Measurements from ENCODE around the gene C1orf52. TPM values are rescaled to one million over a fixed set of nuclear protein-coding genes. Genes with fewer than 3 reads are reported as not detected.

The C1orf52 gene
- 35.6 and 55.3 TPM in 2 replicates for total RNA-seq (2014; rRNA removed; shearing (Covaris generic))
- total RNA-seq (2022), result 33.0 and 37.4 TPM in 2 replicates
- Bru-seq, nascent RNA, result percentile 92 among the genes with signal in this experiment
- BruChase-seq, experiment 1, labeled RNA remaining after a 6-hour chase, result percentile 82 among the genes with signal in this experiment
- BruChase-seq, experiment 2, labeled RNA remaining after a 2-hour chase, result percentile 90 among the genes with signal in this experiment
- long read RNA-seq, transcript C1orf52-201 (4 exons, 3,391 nt), result minor isoform, 23 of 83 reads
- long read RNA-seq, transcript C1orf52-203 (3 exons, 1,219 nt), result major isoform, 50 of 83 reads
- long read RNA-seq, partial matches to known transcripts, result 1 of 83 reads
- long read RNA-seq, other reads (novel, unspliced or antisense), result 9 of 83 reads

GRCh38 chr1:85259118-85259911 lies at the start of gene C1orf52:
TSS of gene C1orf52 (minus strand) at chr1:85259662. CDS start at chr1:85259633, 29 bp downstream.
- peaks cover 68% of the 10 kb centered on the region for H3K36me3 ChIP-seq (ENCODE audit: insufficient read depth, low read length)
- TF ChIP-seq CTCF (conservative IDR thresholded peaks at IDR 0.05; ENCODE audit: low read length) (peak; percentile 90), EZH2phosphoT487 (IDR thresholded peaks at IDR 0.05; ENCODE audit: borderline replicate concordance, low read depth, low read length) (no peak)
- H3K4me3 ChIP-seq (ENCODE audit: low read depth, low read length, poor library complexity, severe bottlenecking), result peak within 1 kb of the TSS; percentile 98
- peak; percentile 95 for DNase-seq (ENCODE audit: low spot score)
- peaks cover 21% of the 10 kb centered on the region; the same call in 1 of the 2 replicates for H4K20me1 ChIP-seq (ENCODE audit: insufficient read depth, low read length)
- ChIA-PET POLR2A (interaction anchor here (0.6 to 2.9 kb wide), 17 partner anchors 9 to 1562 kb away, joined by 3 to 34 read pairs (median 4); partner anchors contain the start of genes BCL10 and PRKACB), CTCF (ENCODE audit: unreplicated experiment) (interaction anchor here (0.6 to 2.1 kb wide), 11 partner anchors 9 to 403 kb away, joined by 3 to 16 read pairs (median 4); partner anchors contain the start of gene BCL10)
- H3K27ac ChIP-seq (ENCODE audit: low read depth, low read length, poor library complexity, severe bottlenecking), result peak within 1 kb of the TSS; percentile 47
- H3K79me2 ChIP-seq (ENCODE audit: insufficient read depth, low read depth, low read length), result peaks cover 27% of the 10 kb centered on the region
- peaks cover 6% of the 10 kb centered on the region; the same call in 1 of the 2 replicates for H3K9me3 ChIP-seq (ENCODE audit: low read length)
- no TSS peak for BruUV-seq (replicated peaks)
- intact Hi-C loops (cut with micrococcal nuclease; ENCODE audit: unreplicated experiment), result loop anchor here (2.0 to 5.0 kb wide), 3 partner anchors 15 to 315 kb away; partner anchors contain the start of gene MCOLN2
- peaks cover 19% of the 10 kb centered on the region for H3K4me1 ChIP-seq (ENCODE audit: insufficient read depth, low read length, poor library complexity, severe bottlenecking)
- peak within 1 kb of the TSS; percentile 70; the same call in 1 of the 2 replicates for H2AFZ ChIP-seq (ENCODE audit: low read length)
- H3K4me2 ChIP-seq (ENCODE audit: low read length), result peak within 1 kb of the TSS; percentile 83
- H3K9me2 ChIP-seq (ENCODE audit: insufficient read depth, low read length), result no peaks in the 10 kb centered on the region

- no TSS peak for BruUV-seq (replicated peaks)
- Histone ChIP-seq H3K27ac (ENCODE audit: low read depth, low read length, poor library complexity, severe bottlenecking) (no peak overlapping the region), H2AFZ (ENCODE audit: low read length) (no peak overlapping the region), H3K9me2 (ENCODE audit: insufficient read depth, low read length) (no peaks in the 10 kb centered on the region), H4K20me1 (ENCODE audit: insufficient read depth, low read length) (no peaks in the 10 kb centered on the region), H3K4me1 (ENCODE audit: insufficient read depth, low read length, poor library complexity, severe bottlenecking) (peaks cover 4% of the 10 kb centered on the region), H3K9me3 (ENCODE audit: low read length) (no peaks in the 10 kb centered on the region), H3K36me3 (ENCODE audit: insufficient read depth, low read length) (no peaks in the 10 kb centered on the region), H3K79me2 (ENCODE audit: insufficient read depth, low read depth, low read length) (no peaks in the 10 kb centered on the region), H3K4me2 (ENCODE audit: low read length) (no peak overlapping the region), H3K4me3 (ENCODE audit: low read depth, low read length, poor library complexity, severe bottlenecking) (no peak overlapping the region)
- TF ChIP-seq EZH2phosphoT487 (IDR thresholded peaks at IDR 0.05; ENCODE audit: borderline replicate concordance, low read depth, low read length) (no peak), CTCF (conservative IDR thresholded peaks at IDR 0.05; ENCODE audit: low read length) (no peak)
- intact Hi-C loops (cut with micrococcal nuclease; ENCODE audit: unreplicated experiment), result loop anchor here (10.0 kb wide), 1 partner anchor 396 kb away; the partner anchor contains the start of gene ZNHIT6
- ChIA-PET CTCF (ENCODE audit: unreplicated experiment) (no interaction called here), POLR2A (interaction anchor here (1.2 kb wide), 1 partner anchor 32 kb away, joined by 3 read pairs; the partner anchor contains the start of gene BCL10)
- DNase-seq (ENCODE audit: low spot score), result no peak
Measured at GRCh38 chr1:85308833-85309350, 49.4 kb upstream of the C1orf52 start.
